Left lung (tissue), 10 donors: ENCODE results near the gene FMNL3. TPM values are rescaled to one million over a fixed set of nuclear protein-coding genes. Genes with fewer than 3 reads are reported as not detected.
A peak's percentile ranks its signal among the peaks of the same experiment; 100 is the strongest.

Source experiments
- ATAC-seq: fragments of 200-7000 bp; cut with Tn5 transposase; one replicate; pipeline ENCODE4 v1.9.1; 2020; ENCODE audit warnings: moderate library complexity
- DNase-seq, 4 donors: peaks; one replicate each; pipeline ENCODE4 v3.0.0-alpha.2; 2013 to 2020
- H3K27ac ChIP-seq, 2 donors: fragments of 200-600 bp; sonication (generic) in 1 of 2; one replicate each; pipeline versions ENCODE4 v1.5.0 to v1.8.0; 2020 to 2021
- H3K27me3 ChIP-seq, 2 donors: fragments of 200-600 bp; sonication (generic) in 1 of 2; one replicate each; pipeline versions ENCODE4 v1.5.0 to v1.8.0; 2020 to 2021
- H3K36me3 ChIP-seq, 2 donors: fragments of 200-600 bp; sonication (generic) in 1 of 2; one replicate each; pipeline versions ENCODE4 v1.5.0 to v1.8.0; 2020 to 2021
- H3K4me1 ChIP-seq, 2 donors: fragments of 200-600 bp; one replicate each; pipeline ENCODE4 v1.8.0; 2021
- H3K4me3 ChIP-seq, 2 donors: fragments of 200-600 bp; sonication (generic) in 1 of 2; one replicate each; pipeline versions ENCODE4 v1.5.0 to v1.8.0; 2020 to 2021; ENCODE audit warnings: mild to moderate bottlenecking in 1 of 2
- H3K9me3 ChIP-seq, 2 donors: fragments of 200-600 bp; sonication (generic) in 1 of 2; one replicate each; pipeline versions ENCODE4 v1.5.0 to v1.8.0; 2020 to 2021
- intact Hi-C, 2 donors: fragments of 100-400 bp; cut with DNase I; formaldehyde crosslinking; loops; one replicate each; pipeline versions ENCODE4 v1.11.2 to v1.14.2; 2022
- polyA plus RNA-seq, 6 donors: library from polyadenylated mRNA; unstranded; fragments of 120-200 nt; gene quantifications; one replicate each; pipeline ENCODE4 v1.2.1, GENCODE V29; 2013; ENCODE audit not compliant: insufficient read length in 6 of 6
- total RNA-seq, 2 donors: library from RNA; stranded (reverse); fragmentation: NEBNext Ultra II Directional; extraction: Animal tissue kit (Norgen Biotek cat#: 25700); gene quantifications; one replicate each; pipeline ENCODE4 v1.2.1, GENCODE V29; 2021
- TF ChIP-seq, protein P1 (sequence below), 2 donors: fragments of 200-600 bp; sonication (generic) in 1 of 2; IDR thresholded peaks; one replicate each; pipeline versions ENCODE4 v1.5.0 to v1.8.0; 2021; ENCODE audit warnings: antibody characterized with exemption in 2 of 2
- donor health status: DM: no; HTN: yes; CAD: no.
- donor health status: DM: no; HTN: no; CAD: no.

FMNL3 gene
- total and polyA plus RNA-seq, 8 donors: 30.0 to 61.7 (median 57.5) TPM

DNA sequence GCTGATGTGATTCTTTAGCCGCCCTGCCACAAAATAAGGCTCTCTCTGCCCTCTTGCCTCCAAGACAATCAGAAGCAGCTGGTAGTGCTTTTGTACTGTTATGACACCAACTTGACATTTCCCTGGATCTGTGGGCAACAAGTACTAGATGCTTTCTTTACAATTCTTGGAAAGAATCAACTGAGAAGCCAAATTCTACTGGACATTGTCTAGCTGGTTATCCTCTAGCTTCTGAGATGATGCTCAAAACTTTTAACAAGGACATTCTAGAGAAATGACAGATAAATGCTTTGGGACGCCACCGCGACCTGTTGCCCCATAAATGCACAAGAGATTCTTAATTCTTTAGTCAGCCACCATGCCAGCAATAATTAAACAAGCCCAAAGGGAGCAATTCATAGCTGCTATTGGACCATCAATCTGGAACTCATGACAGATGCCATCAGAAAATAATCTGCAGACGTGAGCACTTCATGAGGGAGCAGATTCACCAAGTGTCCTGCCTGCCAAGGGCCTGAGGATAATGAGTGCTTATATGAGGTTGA, 22.8 kb downstream of the FMNL3 start:
- Histone ChIP-seq H3K4me3 (no peak overlapping the region), H3K9me3 (no peaks in the 10 kb centered on the region), H3K27ac (no peak overlapping the region), H3K27me3 (no peaks in the 10 kb centered on the region), H3K4me1 (peaks cover 0 to 15% of the 10 kb centered on the region in 2 donors), H3K36me3 (no peaks in the 10 kb centered on the region)
- DNase-seq: no peak
- intact Hi-C loops: no loop called here
- ATAC-seq: no peak
- TF ChIP-seq, protein P1, sequence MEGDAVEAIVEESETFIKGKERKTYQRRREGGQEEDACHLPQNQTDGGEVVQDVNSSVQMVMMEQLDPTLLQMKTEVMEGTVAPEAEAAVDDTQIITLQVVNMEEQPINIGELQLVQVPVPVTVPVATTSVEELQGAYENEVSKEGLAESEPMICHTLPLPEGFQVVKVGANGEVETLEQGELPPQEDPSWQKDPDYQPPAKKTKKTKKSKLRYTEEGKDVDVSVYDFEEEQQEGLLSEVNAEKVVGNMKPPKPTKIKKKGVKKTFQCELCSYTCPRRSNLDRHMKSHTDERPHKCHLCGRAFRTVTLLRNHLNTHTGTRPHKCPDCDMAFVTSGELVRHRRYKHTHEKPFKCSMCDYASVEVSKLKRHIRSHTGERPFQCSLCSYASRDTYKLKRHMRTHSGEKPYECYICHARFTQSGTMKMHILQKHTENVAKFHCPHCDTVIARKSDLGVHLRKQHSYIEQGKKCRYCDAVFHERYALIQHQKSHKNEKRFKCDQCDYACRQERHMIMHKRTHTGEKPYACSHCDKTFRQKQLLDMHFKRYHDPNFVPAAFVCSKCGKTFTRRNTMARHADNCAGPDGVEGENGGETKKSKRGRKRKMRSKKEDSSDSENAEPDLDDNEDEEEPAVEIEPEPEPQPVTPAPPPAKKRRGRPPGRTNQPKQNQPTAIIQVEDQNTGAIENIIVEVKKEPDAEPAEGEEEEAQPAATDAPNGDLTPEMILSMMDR (IDR thresholded peaks at IDR 0.05): no peak

- no peak overlapping the region for H3K4me3 ChIP-seq
These were observed 23.5 kb downstream of the FMNL3 start for GRCh38 chr12:49683599-49684309.

DNA sequence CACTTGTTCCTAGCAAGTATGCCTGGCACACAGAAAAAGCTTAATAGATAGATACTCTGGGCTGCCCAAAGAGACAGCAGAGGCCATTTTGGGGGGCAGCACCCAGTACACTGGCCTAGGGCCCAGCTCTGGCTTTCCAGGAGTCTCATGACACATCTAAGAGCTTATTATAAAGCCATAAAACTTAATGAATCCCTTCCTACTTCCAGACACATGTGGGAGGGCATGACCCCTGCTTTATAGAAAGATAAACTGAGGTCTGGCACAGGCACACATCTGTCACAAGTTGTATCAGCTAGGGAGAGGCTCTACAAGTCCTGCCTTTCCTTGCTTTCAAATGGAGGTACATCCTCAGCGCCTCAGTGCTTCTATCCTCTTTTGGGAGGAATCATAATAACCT, 27.1 kb downstream of the FMNL3 start:
- TF ChIP-seq, protein P1 (IDR thresholded peaks at IDR 0.05): no peak
- Histone ChIP-seq H3K36me3 (no peaks in the 10 kb centered on the region), H3K27ac (no peak overlapping the region), H3K4me3 (no peak overlapping the region), H3K27me3 (no peaks in the 10 kb centered on the region), H3K9me3 (no peaks in the 10 kb centered on the region), H3K4me1 (peaks cover 4 to 23% of the 10 kb centered on the region in 2 donors)
- ATAC-seq (no peak), DNase-seq (no peak)
- intact Hi-C loops: no loop called here

More at GRCh38 chr12:49683599-49684309, 23.5 kb downstream of the FMNL3 start:
- intact Hi-C loops: no loop called here
- Histone ChIP-seq H3K27me3 (no peaks in the 10 kb centered on the region), H3K27ac (no peak overlapping the region), H3K9me3 (no peaks in the 10 kb centered on the region), H3K4me1 (peaks cover 0 to 13% of the 10 kb centered on the region in 2 donors), H3K36me3 (no peaks in the 10 kb centered on the region)
- TF ChIP-seq, protein P1 (IDR thresholded peaks at IDR 0.05): no peak
- ATAC-seq (no peak), DNase-seq (no peak)

GRCh38 chr12:49678711-49679110, 28.5 kb downstream of the FMNL3 start:
- peaks cover 17 to 24% of the 10 kb centered on the region in 2 donors for H3K4me1 ChIP-seq
- DNase-seq: no peak
- H3K27me3 ChIP-seq: no peaks in the 10 kb centered on the region
- intact Hi-C loops: no loop called here
- no peak overlapping the region for H3K27ac ChIP-seq
- TF ChIP-seq, protein P1 (IDR thresholded peaks at IDR 0.05): no peak
- no peak for ATAC-seq
- H3K36me3 ChIP-seq: no peaks in the 10 kb centered on the region
- no peak overlapping the region for H3K4me3 ChIP-seq
- H3K9me3 ChIP-seq: no peaks in the 10 kb centered on the region

GRCh38 chr12:49675137-49675536, 32.1 kb downstream of the FMNL3 start:
- DNase-seq: no peak
- TF ChIP-seq, protein P1 (IDR thresholded peaks at IDR 0.05): no peak
- no peak overlapping the region for H3K4me3 ChIP-seq
- no peak for ATAC-seq
- intact Hi-C loops: no loop called here
- no peaks in the 10 kb centered on the region for H3K36me3 ChIP-seq
- no peaks in the 10 kb centered on the region for H3K27me3 ChIP-seq
- no peaks in the 10 kb centered on the region for H3K9me3 ChIP-seq
- H3K27ac ChIP-seq: peak overlapping the region; percentile 80 to 93
- peaks cover 45 to 59% of the 10 kb centered on the region in 2 donors for H3K4me1 ChIP-seq
